ENCODE results near the gene ZNF407.
A peak's percentile ranks its signal among the peaks of the same experiment; 100 is the strongest.
"Not testable (repeated sequence)": the region's sequence is repeated elsewhere in the genome, so short reads cannot be mapped to it uniquely, and the experiment has no call there.

The ZNF407 gene

DNA sequence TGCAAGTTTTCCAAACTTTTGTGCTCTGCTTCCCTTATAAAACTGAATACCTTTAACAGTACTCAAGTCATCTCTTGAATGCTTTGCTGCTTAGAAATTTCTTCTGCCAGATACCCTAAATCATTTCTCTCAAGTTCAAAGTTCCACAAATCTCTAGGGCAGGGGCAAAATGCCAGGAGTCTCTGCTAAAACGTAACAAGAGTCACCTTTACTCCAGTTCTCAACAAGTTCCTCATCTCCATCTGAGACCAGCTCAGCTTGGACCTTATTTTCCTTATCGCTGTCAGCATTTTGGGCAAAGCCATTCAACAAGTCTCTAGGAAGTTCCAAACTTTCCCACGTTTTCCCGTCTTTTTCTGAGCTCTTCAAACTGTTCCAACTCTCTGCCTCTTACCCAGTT is 373.7 kb downstream of the ZNF407 start:
- DNase-seq (ENCODE audit: low read depth): not testable (repeated sequence)

DNA sequence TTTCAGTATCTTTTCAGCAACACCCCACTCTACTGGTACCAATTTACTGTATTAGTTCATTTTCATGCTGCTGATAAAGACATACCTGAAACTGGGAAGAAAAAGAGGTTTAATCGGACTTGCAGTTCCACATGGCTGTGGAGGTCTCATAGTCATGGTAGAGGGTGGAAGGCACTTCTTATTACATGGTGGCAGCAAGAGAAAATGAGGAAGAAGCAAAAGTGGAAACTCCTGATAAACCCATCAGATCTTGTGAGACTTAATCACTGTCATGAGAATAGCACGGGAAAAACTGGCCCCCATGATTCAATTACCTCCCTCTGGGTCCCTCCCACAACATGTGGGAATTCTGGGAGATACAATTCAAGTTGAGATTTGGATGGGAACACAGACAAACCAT is 374.1 kb downstream of the ZNF407 start:
- DNase-seq (ENCODE audit: low read depth): not testable (repeated sequence)

DNA sequence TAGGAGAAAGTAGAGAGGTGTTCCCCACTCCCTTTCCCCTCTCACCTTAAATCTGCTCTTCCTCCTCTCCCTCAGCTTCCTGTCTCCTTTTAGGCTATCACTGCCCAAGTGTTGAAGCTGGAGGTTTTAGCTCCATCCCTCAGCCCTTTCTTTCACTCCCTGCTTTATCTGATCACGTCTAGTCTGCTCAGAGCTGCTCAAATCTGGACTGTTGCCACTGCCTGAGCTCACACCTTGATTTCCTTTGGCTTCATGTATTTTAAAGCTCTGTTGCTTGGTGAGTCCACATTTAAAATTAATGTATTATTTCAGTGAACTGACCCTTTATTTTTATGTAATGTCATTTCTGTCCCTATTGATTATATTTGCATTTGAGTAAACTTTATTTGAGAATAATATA is 374.7 kb downstream of the ZNF407 start:
- DNase-seq (ENCODE audit: low read depth): no peak

DNA sequence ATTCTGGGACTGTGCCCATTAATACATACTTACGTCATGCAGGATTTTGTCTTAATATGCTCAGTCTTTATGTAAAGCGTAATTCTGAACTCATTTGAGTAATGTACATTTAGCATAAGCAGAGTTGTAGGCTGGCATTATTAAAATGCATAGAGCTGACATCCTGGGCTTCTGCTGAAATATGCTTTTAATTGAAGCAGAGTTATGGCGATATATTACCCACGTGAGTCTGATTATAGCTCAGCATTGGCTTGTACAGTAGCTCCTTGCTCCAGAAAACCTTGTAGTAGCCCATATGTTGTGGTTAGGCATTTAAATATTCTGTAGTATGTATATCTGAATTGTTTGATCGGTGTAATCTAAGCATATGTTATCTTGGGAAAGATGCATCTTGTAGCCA is 377.3 kb downstream of the ZNF407 start:
- DNase-seq (ENCODE audit: low read depth): no peak

DNA sequence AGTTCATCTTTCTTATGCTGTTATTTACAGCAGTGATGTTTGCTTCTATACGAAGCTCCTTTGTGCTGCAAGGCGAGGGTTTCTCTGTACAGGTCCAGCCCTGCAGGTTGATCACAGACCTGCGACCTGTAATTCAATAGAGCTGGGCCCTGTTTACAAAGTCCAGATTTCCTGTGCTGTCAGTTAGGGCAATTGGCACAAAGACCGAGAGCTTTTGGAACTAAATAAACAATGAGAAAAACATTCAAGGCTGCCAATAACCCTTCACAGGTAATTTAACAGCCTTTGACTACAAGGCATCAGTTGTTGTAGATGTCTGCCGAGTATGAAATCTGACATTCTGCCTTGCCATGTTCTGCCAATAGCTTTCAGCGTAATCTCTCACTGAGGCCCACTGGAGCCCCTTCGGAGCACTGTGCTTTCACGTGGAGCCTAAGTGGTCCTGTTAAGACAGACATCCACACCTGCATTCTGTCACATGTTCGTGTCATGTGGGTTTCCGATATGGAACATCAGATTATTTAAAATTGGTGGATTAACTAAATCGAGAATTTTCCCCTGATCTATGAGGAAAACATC is 378.8 kb downstream of the ZNF407 start:
- DNase-seq (ENCODE audit: low read depth): no peak

DNA sequence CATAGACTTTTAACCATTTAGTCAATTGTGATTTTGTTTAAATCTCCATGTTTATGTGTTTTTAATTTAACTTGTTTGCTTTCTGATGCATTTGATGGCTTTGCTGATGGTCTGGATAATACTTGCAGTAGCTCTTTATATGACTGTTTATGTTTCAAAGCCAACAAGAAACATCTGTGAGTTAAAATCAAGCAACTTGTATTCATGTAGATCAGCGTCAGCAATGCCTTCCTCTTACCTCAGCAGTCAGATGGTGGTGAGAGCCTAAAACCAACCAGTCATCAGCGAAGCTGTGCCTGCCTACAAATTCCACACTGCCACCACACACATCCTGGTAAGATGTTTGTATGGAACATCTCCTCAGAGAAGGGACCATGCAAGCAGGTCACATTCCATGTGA is 379.4 kb downstream of the ZNF407 start:
- DNase-seq (ENCODE audit: low read depth): no peak

DNA sequence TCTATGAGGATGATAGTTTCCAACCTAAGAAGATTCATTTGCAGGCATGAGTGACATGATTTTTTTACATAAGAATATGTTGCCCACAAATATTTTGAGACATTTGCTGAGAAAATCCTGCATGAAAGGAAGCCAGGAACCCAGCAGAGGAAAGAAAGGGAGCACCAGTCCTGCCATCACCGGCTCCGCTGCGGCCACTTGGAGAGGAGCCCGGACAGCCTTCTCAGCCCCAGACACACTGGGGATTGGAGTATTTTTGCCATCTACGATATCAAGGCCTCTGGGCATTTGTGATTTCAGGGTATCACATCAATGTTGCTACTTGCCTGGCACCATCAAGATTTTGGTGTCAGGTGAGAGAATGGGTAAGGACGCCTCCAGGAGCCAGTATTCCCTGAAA is 383.0 kb downstream of the ZNF407 start:
- DNase-seq (ENCODE audit: low read depth): no peak

DNA sequence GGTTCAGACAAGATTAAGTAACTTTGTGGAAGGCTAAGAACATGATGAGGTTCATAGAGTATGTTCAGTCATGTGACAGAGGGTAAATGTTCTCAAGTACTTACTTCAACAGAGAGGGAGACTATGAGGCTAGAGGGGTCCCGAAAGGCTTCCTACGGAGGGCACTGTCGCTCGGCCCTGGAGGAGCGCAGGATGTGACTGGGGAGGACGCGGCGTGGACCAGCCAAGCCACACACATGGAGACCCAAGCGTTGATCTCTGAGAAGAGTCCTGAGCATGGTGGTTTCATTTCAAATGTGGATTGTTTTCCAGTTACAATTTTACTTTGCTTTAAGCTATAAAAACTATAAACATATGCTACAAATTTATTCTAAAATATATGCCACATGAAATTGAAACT is 383.8 kb downstream of the ZNF407 start:
- DNase-seq (ENCODE audit: low read depth): no peak

DNA sequence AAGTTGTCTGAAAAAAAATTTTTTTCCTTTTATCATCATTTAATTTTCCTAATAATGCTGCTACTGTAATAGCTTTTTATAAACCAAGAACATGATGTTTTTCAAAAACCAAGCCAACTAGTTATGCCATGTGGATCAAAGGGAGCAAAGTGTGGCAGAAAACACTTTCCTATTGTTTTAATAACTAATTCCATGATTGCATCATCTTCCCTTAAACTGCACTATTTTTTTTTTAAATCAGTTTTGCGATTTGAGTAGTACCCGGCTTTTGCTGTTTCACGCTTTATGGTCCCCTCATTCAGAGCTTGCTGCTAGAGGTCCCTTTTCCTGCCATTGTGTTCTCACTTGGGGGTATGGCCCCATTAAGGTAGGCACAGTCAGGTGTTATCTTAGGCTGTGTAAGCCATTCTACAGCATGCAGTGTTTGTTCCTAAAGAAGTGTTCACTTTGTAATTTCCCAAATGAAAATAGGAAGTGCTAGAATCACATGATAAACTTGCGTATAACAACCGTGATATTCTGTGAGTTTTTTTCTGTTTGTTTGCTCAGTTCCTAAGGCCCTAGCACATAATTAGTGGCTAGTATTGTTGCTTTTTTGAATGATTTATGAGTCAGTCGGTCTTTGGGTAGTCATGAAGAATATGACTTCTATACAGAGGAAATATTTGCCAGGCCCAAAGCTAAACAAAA is 385.4 kb downstream of the ZNF407 start:
- DNase-seq (ENCODE audit: low read depth): no peak

DNA sequence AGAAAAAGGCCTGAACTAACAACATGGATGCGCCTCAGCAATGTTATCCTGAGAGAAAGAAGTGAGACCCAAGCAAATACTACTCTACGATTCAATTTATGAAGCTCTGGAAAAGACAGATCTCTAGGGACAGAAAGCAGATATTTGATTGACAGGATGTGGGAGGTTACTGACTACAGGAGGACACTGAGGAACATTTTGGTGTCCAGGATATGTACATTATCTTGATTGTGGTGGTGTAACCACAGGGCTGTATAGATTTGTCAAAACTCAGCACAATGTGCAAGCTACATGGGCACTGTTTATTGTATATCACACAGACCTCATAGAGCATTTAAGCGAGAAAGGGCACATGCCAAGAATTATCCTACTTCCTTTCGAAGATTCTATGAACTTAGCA is 391.5 kb downstream of the ZNF407 start:
- DNase-seq (ENCODE audit: low read depth): no peak

DNA sequence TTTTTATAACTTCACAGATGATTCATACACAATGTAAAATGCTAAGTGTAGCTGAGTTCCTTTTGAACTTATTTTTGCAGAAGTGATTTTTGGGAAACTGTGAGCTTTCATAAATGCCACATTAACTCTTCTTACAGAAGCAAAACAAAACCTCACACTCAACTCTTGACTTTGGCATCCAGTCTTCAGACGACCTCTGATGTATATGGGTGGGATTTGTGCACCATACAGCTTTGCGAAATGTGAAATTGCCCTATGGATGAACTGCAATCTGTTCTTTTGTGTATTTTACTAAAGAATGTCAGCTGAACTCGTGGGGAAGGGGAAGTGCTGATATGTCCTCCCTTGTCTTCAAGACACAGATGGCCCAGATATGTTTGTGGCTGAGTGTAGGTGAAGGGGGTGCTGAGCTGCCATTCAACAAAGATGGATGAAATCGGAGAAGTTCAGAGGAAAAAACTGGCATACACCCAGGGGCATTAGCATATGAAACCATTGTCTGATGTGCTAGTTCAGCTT is 393.0 kb downstream of the ZNF407 start:
- DNase-seq (ENCODE audit: low read depth): no peak

DNA sequence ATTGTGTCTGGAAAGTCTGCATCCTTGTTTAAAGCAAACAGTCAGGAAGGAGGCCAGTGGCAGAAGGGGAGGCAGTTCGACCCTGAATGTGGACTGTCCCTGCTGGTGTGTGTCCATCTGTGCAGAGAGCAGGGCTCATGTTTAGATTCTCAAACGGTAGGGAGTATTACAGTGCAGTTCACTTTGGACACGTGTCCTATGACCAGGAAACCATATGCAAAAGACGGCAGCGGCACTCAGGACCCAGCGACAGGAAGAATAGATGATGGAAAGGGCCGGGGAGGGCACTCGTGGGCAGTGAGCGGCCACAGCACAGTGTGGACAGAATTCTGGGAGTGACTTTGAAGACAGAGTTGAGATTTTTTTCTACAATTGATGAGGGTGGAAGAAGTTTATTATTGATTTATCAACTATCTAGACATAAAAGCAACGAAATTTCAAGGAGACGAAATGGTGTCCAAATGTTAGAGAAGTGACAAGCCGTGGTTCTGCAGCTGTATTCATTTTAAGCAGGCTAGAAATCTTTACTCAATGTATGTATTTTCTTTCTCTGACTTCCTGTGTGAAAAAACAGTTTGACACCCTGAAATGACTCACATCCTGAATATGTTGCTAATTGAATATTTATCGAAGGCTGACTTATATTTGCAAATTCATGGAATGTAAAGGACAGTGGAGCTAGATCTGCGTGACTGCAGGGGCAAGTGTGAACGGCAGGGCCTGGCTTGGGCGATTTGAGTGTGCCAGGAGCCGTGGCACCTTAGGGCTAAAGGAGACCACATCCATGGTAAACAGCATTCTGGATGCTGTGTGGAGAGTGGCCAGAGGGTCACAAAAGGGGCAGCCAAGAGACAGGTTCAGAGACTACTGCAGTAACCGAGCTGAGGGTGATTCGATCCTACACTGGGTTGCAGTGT is 397.1 kb downstream of the ZNF407 start:
- peak; percentile 13 for DNase-seq (ENCODE audit: low read depth)

DNA sequence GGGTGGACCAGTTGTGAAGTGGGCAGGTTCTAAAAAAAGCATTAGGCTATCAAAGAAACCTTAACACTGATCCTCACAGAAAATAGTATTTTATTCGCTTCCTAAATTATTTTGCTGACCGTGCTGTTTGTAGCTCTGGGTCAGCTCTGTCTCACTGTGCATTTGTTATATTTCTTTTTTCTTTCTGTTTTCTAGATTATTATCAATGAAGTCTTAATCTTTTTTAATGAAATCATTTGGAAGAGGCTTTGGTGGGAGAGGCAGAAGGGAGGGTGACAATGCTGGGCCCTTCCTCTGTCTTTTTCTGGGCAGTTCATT is 397.7 kb downstream of the ZNF407 start:
- no peak for DNase-seq (ENCODE audit: low read depth)

DNA sequence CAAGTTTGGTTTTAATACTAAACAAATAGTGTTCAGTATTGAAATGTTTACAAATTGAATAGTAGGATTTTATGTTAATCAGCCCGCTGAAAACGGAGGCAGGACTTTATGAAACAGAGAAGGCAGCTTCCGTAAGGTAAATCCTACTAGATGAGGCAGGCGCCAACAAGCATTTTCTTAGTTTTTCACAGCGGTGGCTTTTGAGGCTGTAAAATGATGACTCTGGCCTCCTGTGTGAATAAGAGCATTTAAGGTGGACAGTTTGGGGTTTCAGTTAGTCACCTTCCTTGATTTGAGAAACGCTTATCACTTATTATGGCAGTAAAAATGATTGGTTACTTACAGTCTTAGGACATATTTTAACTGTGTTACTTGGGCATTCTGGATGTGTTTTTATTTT is 398.4 kb downstream of the ZNF407 start:
- no peak for DNase-seq (ENCODE audit: low read depth)

DNA sequence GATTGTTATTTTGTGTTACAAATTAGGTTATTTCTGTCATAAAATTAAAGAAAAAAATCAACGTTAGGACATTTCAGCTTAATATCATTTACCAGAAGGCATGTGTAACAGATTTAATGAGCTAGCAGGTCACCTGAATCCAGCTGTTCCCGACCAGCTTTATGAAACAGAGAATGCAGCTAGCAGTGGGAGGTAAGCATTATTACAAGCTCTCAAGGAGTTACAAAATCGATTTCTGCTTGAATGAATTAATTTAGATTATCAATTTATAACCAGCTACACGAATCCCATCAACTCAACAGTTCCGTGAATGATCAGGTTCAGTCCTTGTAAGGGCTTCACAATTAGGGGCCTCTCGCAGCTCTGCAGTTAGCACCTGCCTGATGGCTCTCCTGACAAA is 399.3 kb downstream of the ZNF407 start:
- DNase-seq (ENCODE audit: low read depth): no peak

DNA sequence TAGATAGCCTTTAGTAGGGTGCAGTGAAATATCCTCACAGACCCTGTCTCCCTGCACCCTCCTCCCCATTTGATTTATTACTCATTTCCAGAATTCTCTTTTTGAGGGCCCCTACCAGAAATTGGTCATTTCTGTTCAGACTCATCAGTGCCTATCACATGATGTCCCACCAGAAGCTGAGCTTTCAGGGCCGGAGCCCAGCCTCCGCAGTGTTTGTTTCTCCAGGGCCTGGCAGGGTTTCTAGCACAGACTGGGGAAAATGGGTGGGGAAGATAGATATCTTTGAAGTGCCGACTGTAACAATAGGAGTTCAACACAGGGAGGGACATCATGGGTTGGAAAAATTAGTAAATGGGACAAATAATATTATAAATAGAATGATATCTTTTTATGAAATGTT is 403.2 kb downstream of the ZNF407 start:
- DNase-seq (ENCODE audit: low read depth): no peak

DNA sequence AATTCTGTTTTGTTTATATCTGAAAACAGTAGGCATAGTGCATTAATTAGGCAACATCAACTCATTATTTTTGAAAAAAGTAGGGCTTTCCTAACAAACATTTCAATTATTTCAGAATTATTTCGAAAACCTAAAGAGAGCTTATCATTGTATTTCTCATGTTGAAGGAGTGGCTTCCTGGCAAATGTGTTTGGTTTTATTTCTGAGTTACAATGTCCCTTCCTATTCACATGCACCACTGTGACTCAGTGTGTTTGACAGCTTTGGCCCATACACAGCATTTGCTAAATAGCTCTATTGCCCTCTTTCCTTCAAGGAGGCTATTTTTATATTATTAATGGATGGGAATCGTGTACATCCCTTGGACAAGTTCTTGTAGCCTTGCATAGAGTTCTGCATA is 405.4 kb downstream of the ZNF407 start:
- no peak for DNase-seq (ENCODE audit: low read depth)

DNA sequence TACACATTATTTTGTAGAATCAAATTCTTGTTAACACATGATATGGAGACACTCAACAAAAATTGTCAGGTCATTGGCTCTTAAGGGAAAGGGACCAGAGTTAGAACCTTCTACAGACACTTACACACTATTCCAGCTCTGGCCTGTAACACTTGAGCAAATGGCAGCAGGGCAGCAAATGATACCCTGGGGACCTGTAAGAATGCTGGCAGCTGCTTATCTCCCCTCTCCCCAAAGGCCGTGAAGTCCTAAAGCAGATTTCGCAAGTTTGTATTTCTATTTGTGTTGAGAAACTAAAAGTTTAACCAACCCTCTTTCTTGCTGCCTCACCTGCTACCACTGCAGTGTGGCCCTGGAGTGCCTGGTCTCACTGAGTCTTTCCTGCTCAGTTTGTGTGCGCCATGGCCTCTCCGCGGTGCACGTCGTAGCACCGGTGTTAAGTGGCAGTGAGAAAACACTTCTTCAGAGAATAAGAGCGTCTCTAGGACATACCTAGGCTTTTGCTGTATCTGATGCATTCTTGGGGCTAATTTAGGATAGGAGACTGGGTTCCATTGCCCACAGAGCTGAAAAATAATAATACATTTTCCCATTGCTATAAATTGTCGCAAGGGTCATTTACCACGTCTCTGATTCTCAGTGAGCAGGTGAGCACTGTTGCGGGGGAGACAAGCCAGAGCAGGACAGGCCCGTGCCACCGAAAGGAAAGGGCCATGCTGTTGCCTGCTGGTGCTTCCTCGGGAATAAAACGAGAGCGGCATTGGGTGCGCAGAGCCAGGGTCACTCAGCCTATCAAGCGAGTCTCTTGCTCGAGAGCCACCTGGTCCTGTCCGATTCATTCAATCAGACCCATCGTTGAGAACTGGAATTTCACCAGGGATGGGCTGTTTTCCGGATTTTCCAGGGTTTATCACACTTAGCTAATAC is 406.4 kb downstream of the ZNF407 start:
- no peak for DNase-seq (ENCODE audit: low read depth)

DNA sequence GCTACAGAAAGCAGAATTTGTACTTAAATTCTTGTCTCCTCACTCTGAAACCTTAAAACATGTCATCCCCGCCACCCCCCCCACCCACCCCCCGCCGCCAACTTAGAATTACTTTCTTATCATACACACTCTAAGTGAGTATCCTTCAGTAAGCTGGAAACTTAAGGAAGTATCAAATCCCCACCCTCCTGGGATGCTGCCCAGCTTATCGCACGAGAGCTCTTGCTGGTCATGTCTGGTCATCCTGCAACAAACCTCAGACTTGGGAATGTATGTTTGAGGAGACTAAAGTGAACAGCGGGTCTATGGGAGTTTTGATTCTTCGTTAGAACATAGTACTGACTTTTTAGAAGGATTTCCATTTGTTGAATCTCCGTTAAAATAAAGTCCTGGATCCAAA is 408.0 kb downstream of the ZNF407 start:
- no peak for DNase-seq (ENCODE audit: low read depth)

DNA sequence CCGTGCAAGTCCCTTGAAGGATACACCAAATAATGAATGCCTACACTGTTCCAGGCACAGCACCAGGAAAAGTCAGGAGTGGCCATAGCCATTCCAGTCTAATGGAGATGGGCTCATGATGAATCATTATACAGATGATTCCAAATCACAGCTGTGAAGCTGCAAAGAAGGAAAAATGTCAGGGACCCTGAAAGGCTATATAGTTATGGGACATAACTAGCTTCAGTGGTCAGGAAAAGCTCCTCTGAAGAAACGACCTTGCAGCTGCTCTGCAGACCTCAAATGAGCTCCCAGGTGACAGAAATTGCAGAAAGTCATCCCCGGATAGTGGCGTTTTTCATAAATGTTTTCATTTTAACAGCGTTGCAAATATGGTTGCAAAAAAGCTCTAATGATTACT is 410.5 kb downstream of the ZNF407 start:
- no peak for DNase-seq (ENCODE audit: low read depth)

DNA sequence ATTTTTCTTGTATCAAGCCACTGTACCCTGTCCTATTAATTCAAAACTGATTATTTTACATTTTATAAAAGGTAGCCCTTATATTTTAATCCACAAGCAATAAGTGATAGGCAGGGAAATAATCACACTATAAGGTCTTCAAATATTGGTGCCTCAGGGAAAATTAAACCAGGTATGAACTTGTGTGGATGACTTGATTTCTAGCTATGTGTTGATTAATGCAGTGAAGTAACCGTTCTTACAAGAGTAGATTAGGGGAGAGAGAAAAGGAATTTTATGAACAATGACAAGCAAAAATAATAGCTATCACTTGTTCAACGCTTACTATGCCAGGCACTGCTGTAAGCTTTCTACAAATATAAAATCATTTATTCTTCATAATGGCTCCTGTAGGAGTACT is 411.6 kb downstream of the ZNF407 start:
- DNase-seq (ENCODE audit: low read depth): no peak

DNA sequence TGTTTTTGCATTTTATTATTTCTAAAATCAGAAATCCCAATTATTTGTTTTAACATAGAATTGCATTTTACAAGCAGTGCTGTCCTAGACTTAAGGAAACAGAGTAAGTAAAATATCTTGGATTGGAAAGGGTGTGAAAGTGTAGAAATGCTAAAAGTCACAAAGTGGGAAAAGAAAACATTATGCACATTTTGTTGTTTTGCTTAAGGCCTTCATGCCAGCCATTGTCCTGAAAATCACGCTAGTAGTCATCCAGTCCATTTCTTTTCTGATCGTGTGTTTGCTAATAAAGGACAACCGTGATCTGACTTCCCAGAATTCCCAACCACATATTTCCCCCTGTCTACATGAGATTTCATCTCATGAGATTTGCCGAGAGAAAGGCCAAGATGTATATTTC is 412.2 kb downstream of the ZNF407 start:
- DNase-seq (ENCODE audit: low read depth): no peak
